HepG2 (cell line): ENCODE measurements around the gene ACAP1. TPM values are rescaled to one million over a fixed set of nuclear protein-coding genes. Genes with fewer than 3 reads are reported as not detected.

Experiments
- AFF4 ChIP-seq: sonication (generic); formaldehyde crosslinking; IDR thresholded peaks from 2 replicates; pipeline ENCODE4 v1.4.0; 2020; ENCODE audit warnings: missing genetic modification reagents
- AHR ChIP-seq: IDR thresholded peaks from 2 replicates; pipeline ENCODE4 v1.6.1; 2018; ENCODE audit warnings: missing genetic modification reagents, missing compliant biosample characterization
- ARNTL ChIP-seq: sonication (generic); formaldehyde crosslinking; IDR thresholded peaks from 2 replicates; pipeline ENCODE4 v1.4.0; 2020; ENCODE audit warnings: mild to moderate bottlenecking, missing genetic modification reagents
- ATF6 ChIP-seq: sonication (generic); formaldehyde crosslinking; conservative IDR thresholded peaks from 2 replicates; pipeline ENCODE4 v1.4.0; 2020; ENCODE audit warnings: missing genetic modification reagents
- GATAD2A ChIP-seq: IDR thresholded peaks from 2 replicates; pipeline ENCODE4 v1.6.1; 2016
- NR2F6 ChIP-seq, 2 experiments: IDR thresholded peaks; 2 replicates each; pipeline ENCODE4 v1.6.1; 2016; ENCODE audit warnings: antibody characterized with exemption in 1 of 2, mild to moderate bottlenecking in 1 of 2
- PAXIP1 ChIP-seq: sonication (generic); formaldehyde crosslinking; conservative IDR thresholded peaks from 2 replicates; pipeline ENCODE4 v1.4.0; 2020; ENCODE audit warnings: mild to moderate bottlenecking, missing genetic modification reagents, moderate library complexity
- PITX1 ChIP-seq: sonication (generic); formaldehyde crosslinking; IDR thresholded peaks from 2 replicates; pipeline ENCODE4 v1.5.1; 2020; ENCODE audit warnings: mild to moderate bottlenecking, missing genetic modification reagents
- ZFAT ChIP-seq: sonication (generic); formaldehyde crosslinking; conservative IDR thresholded peaks from 2 replicates; pipeline ENCODE4 v1.8.1; 2023; ENCODE audit warnings: missing genetic modification reagents, inconsistent platforms
- ZNF12 ChIP-seq: sonication (generic); formaldehyde crosslinking; IDR thresholded peaks from 2 replicates; pipeline ENCODE4 v1.5.0; 2020; ENCODE audit warnings: missing genetic modification reagents
- ZNF232 ChIP-seq: sonication (generic); formaldehyde crosslinking; IDR thresholded peaks from 2 replicates; pipeline ENCODE4 v1.4.0; 2020; ENCODE audit warnings: missing genetic modification reagents, borderline replicate concordance
- ZNF235 ChIP-seq: sonication (generic); formaldehyde crosslinking; IDR thresholded peaks from 2 replicates; pipeline ENCODE4 v1.8.1; 2023; ENCODE audit warnings: mild to moderate bottlenecking, missing genetic modification reagents, borderline replicate concordance
- ZNF317 ChIP-seq: sonication (generic); formaldehyde crosslinking; IDR thresholded peaks from 2 replicates; pipeline ENCODE4 v1.5.0; 2020; ENCODE audit warnings: mild to moderate bottlenecking, missing genetic modification reagents
- ZNF605 ChIP-seq: sonication (generic); formaldehyde crosslinking; IDR thresholded peaks from 2 replicates; pipeline ENCODE4 v1.8.0; 2022; ENCODE audit warnings: mild to moderate bottlenecking, missing genetic modification reagents
- ZNF672 ChIP-seq: sonication (generic); formaldehyde crosslinking; IDR thresholded peaks from 2 replicates; pipeline ENCODE4 v1.8.1; 2022; ENCODE audit warnings: missing genetic modification reagents
- ZXDC ChIP-seq: sonication (generic); formaldehyde crosslinking; IDR thresholded peaks from 2 replicates; pipeline ENCODE4 v1.5.0; 2020; ENCODE audit warnings: mild to moderate bottlenecking, missing genetic modification reagents
- polyA plus RNA-seq, 8 experiments: library from polyadenylated mRNA; depleted of rRNA in 3 of 8; stranded (reverse) in 7 of 8; unstranded in 1 of 8; fragments of >200 nt; fragmentation: Illumina TruSeq in 4 of 8; extraction: Trizol in 4 of 8; gene quantifications; 2 replicates each; pipeline versions ENCODE4 v1.2.1 to v1.2.3, GENCODE V29; 2011 to 2016; ENCODE audit warnings: low read depth in 4 of 8, missing spikeins in 1 of 8, mixed read lengths in 1 of 8; ENCODE audit not compliant: insufficient read depth in 1 of 8
- total RNA-seq, 5 experiments: library from RNA; depleted of rRNA; stranded (reverse); fragments of >200 nt; fragmentation: Illumina TruSeq; extraction: Trizol; gene quantifications; 2 replicates each; pipeline ENCODE4 v1.2.3, GENCODE V29; 2016; ENCODE audit warnings: low read depth in 1 of 5

The ACAP1 gene
- total and polyA plus RNA-seq, 2 of the 13 experiments (the other 11 are each of a cell fraction or from before 2014, with no cell fraction given) = 1.3 to 2.5 TPM

- TF ChIP-seq ZNF232 (CRISPR knock-in tag) = no peak
- TF ChIP-seq PAXIP1 = 0 out of 2 replicates have a peak, but pooled peaks have one; percentile 18
- no peak for TF ChIP-seq AHR (CRISPR knock-in tag)
- TF ChIP-seq ATF6 = no peak
- TF ChIP-seq ZNF605 (CRISPR knock-in tag) = no peak
- TF ChIP-seq GATAD2A = no peak
- no peak for TF ChIP-seq ZFAT (CRISPR knock-in tag)
- peak; percentile 27; the same call in 1 of the 2 replicates for TF ChIP-seq ZXDC
- TF ChIP-seq ARNTL (CRISPR knock-in tag) = no peak
- no peak for TF ChIP-seq ZNF12 (CRISPR knock-in tag)
- peak; percentile 48; the same call in 1 of the 2 replicates for TF ChIP-seq PITX1 (CRISPR knock-in tag)
- no peak for TF ChIP-seq NR2F6 (IDR thresholded peaks at IDR 0.05)
- no peak for TF ChIP-seq NR2F6 (CRISPR knock-in tag; IDR thresholded peaks at IDR 0.05)
- no peak for TF ChIP-seq ZNF235 (CRISPR knock-in tag)
- no peak for TF ChIP-seq ZNF672 (CRISPR knock-in tag)
- no peak for TF ChIP-seq AFF4
- TF ChIP-seq ZNF317 = peak; percentile 37; the same call in 1 of the 2 replicates
These were observed 44.7 kb downstream of the ACAP1 start, which contains the start of gene TNK1 (continued) for GRCh38 chr17:7380855-7381683.
